ENCODE data around the gene CCDC154.
A peak's percentile ranks its signal among the peaks of the same experiment; 100 is the strongest.

CCDC154 gene

GRCh38 chr16:1413684-1414531, 30.4 kb downstream of the CCDC154 start (continued):
- no peak for TF ChIP-seq ZBTB10 (tag by site-specific recombination; IDR thresholded peaks at IDR 0.05)
- TF ChIP-seq ZNF26 (tag by site-specific recombination; IDR thresholded peaks at IDR 0.05): no peak
- TF ChIP-seq ZNF549 (tag by site-specific recombination; IDR thresholded peaks at IDR 0.05): no peak
- no peak for TF ChIP-seq ZNF768 (tag by site-specific recombination; IDR thresholded peaks at IDR 0.05)
- no peak; the same call in 1 of the 2 replicates for TF ChIP-seq REST (tag by site-specific recombination; IDR thresholded peaks at IDR 0.05)
- TF ChIP-seq ZNF23 (tag by site-specific recombination; IDR thresholded peaks at IDR 0.05; ENCODE audit: borderline replicate concordance): no peak
- TF ChIP-seq SP3 (tag by site-specific recombination; IDR thresholded peaks at IDR 0.05): no peak
- TF ChIP-seq SALL2 (tag by site-specific recombination; IDR thresholded peaks at IDR 0.05; ENCODE audit: borderline replicate concordance): no peak
- no peak for TF ChIP-seq ZNF366 (tag by site-specific recombination; conservative IDR thresholded peaks at IDR 0.05)
- TF ChIP-seq ZNF311 (tag by site-specific recombination; IDR thresholded peaks at IDR 0.05; ENCODE audit: borderline replicate concordance): no peak
- TF ChIP-seq OSR2 (tag by site-specific recombination; IDR thresholded peaks at IDR 0.05): no peak
- TF ChIP-seq GLIS1 (tag by site-specific recombination; IDR thresholded peaks at IDR 0.05): no peak
- TF ChIP-seq ZNF398 (tag by site-specific recombination; IDR thresholded peaks at IDR 0.05): peak; percentile 41; the same call in 1 of the 2 replicates
- no peak for TF ChIP-seq ZFP37 (tag by site-specific recombination; IDR thresholded peaks at IDR 0.05)
- 0 out of 2 replicates have a peak, but pooled peaks have one; percentile 45 for TF ChIP-seq ZNF596 (tag by site-specific recombination; IDR thresholded peaks at IDR 0.05)
- no peak for TF ChIP-seq ZNF114 (tag by site-specific recombination; IDR thresholded peaks at IDR 0.05)
- no peak for TF ChIP-seq ZNF513 (tag by site-specific recombination; IDR thresholded peaks at IDR 0.05)
- no peak for TF ChIP-seq BCL6B (tag by site-specific recombination; IDR thresholded peaks at IDR 0.05)

Data from HEK293 (cell line).